Ovary (tissue), 3 donors: ENCODE measurements around the gene FBXO8.

Experiments used
- CTCF ChIP-seq, 3 donors: fragments of 450-650 bp in 2 of 3; fragments of 200-600 bp in 1 of 3; IDR thresholded peaks; one replicate each; pipeline versions ENCODE4 v1.5.1 to v1.8.0; 2016 to 2022; ENCODE audit warnings: antibody characterized with exemption in 3 of 3, mild to moderate bottlenecking in 1 of 3
- EP300 ChIP-seq: sonication (generic); formaldehyde crosslinking; IDR thresholded peaks from one replicate; pipeline ENCODE4 v1.6.1; 2017; ENCODE audit warnings: antibody characterized with exemption
- POLR2A ChIP-seq: fragments of 450-650 bp; IDR thresholded peaks from one replicate; pipeline ENCODE4 v1.6.1; 2017; ENCODE audit warnings: antibody characterized with exemption, mild to moderate bottlenecking, moderate library complexity
- donor health status: DM: no; HTN: no; CAD: no.

- TF ChIP-seq CTCF (IDR thresholded peaks at IDR 0.05) (no peak), POLR2A (no peak), EP300 (no peak)
Measured at GRCh38 chr4:174225349-174226049, 58.0 kb downstream of the FBXO8 start.
